Stimulated activated CD4-positive, alpha-beta T cell treated with anti-CD3 and anti-CD28 coated beads, Interleukin-4, amount 100 ng/mL, for 4 hours (primary cell): ENCODE results near the gene NCF2.

Experiments
- DNase-seq, 2 experiments: peaks; one replicate each; pipeline ENCODE4 v3.0.0-alpha.2; 2020

Gene NCF2

DNA sequence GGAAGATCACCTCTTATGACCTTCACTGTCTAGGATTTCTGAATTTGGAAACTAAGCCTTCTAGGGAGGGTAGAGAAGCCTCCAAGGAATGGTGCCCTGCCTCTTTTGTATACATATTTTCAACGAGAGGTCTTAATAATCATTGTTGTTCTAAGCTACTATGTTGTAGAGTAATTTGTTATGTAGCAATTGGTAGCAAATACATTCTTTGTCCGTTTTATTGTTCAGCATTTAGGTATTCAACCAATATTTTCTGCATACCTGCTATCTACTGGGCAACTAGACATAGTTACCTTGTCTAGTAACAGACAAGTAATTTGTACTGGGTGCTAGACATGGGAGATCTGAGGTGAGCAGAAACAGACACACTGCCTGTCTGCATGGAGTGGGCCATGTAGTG is 20.8 kb upstream of the NCF2 start:
- no peak for DNase-seq

DNA sequence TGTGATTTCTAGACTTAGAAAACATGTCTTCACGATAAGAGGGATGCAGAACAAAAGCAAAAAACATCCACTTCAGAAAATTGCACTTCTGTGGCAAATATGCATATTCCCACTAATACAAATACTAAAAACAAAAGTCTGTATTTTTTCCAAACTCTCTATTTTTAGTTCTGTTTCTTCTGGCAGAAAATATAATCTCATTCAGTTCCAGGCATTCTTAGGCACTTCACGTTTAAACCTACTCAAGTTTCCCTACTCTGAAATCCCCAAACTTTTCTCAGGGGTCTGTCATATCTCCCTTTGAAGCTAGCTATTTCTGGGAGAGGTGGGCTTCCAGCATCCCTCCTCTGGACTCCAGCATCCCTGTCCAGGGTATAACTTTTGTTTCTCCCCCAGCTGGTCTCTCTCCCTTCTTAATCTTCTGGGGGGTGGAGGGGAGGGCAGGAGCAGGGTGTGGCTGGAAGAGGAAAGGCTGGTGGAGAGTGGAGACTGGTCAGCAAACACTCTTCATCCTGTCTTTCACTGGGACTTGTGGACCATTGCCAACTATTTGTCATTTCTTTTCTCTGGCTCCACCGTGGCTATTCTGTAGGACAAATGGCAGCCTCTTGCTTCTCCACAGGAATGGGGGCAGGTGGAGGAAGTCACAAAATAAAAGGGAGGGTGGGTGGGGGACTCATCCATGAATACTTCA is 19.6 kb upstream of the NCF2 start:
- DNase-seq = no peak

DNA sequence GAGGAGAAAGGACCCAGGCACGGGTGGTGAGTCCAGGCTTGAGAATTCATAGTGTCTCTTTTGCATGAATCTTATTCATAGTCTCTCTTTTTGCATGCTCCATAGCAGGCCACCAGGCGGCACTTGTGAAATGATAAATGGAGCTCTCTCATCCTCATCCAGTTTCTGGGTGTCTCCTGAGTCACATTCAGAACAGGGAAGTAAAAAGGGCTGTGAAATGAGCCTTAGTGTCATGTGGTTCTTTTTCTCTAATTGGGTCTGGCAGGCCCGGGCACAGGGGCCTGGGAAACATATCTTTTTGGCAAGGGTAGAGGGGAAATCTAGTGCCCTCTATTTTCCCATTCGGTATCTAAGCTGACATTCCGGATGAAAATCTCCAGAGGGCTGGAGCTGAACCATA is 19.1 kb upstream of the NCF2 start:
- DNase-seq = no peak

DNA sequence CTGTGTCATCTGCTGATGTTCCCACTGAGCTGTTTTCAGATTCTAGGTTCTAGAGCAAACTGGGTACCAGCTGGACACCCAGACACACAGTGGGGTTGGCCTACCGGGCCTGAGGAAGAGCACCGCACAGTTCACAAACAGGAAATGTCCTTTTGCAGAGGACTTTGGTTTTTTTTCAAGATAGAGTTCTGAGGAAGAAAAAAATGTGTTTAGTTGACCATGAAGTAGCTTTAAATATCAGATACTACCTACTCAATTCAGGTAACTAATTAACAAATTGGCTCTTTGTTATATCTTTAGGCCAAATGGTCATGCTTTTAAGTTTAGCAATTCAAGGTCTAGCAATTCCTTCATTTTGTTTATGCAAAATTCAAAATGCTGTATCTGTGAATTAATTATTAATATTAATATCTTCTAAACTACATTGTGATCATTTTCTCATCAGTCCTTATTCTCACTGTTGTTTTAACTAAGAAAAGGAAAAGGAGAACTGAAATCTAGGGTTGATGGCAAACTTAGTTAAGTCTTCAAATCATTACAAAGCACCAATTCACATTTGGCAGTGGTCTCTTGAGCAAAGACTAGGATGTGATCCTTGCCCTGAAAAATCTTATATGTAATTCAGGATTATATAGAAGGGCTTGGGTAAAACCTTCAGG is 17.2 kb upstream of the NCF2 start:
- DNase-seq = no peak

DNA sequence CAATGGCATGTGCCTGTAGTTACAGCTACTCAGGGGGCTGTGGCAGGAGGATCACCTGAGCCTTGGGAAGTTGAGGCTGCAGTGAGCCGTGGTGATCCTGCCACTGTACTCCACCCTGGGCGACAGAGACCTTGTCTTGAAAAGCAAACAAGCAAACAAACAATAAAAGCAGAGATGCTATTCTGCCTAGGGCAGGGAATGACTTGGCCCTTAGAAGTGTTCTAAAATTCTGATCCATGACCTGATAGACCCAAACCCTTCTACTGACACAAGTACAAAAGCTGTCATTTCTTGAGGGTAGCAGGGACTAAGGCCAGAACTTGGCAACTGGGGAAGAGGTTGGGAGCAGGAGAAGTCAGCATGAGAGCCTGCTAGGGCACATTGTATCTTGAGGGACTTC is 15.6 kb upstream of the NCF2 start:
- no peak for DNase-seq

DNA sequence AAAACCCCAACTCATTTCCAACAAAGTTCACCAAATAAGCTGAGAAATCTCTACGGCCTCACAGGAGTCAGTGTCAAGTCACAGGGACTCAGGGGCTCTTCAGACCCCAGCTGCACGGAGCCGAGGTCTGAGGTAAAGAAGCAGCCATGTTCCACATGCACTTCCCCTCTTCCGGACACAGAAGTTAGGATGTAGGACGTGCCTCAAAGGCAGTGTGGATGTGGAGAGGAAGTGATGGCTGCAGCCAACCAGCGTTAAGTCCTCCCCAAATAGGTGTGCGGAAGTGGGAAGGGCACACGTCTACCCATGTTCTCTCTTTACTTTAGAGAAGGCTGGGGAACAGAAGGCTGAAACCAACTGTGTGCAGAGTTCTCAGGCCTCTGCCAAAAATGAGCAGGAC is 14.6 kb upstream of the NCF2 start:
- no peak for DNase-seq

DNA sequence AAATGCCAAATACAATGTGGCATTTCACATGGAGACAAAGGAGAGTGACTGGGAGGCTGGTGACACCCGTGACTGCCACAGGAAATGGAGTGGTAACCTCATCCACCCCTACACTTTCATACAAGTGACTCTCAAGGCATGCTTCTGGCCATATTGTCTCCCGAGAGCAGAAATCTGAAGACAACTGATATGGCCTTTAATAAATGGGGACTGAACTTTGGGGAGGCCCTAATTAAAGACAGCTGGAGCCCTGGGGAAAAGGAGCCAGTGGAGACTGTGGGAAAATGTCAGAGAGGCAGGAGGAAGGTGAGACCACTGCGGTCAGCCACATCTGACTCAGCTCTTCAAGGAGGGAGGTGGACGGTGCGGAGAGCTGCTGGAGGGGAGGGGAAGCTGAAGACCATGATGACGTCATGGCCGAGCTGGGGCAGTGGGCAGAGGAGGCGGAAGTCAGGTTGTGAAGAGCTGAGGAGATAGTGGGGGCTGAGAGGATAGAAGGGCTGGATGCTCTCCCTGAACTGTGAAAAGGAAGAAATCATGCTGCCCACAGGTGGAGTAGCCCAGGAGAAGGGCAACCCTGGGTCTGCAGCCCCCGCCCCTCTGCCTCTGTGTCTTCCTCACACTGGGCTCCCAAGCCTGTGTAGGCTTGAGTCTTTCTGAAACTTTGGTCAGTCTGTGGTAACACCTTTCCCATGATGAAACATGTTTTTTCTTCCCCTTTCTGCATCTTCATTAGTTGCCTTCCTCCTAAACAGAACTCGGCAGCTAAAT is 14.0 kb upstream of the NCF2 start:
- no peak for DNase-seq

DNA sequence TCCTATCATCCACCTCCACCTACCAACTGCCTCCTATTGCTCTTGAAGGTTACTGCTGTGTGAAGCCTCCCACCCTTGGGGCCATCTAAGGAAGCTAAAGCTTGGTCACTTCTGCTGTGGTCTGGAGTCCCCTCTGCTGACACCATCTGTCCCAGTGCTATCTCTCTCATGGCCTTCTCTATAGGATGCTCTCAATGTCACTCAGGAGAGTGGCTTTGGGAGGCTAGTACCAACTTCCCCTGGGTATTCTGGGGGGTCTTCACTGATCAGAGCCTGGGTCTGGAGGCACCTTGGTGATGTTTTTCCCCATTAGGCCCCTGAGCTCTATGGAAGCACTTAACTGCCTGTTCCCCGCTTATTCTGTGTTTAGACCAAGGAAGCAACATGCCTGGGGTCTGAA is 12.3 kb upstream of the NCF2 start:
- no peak for DNase-seq

DNA sequence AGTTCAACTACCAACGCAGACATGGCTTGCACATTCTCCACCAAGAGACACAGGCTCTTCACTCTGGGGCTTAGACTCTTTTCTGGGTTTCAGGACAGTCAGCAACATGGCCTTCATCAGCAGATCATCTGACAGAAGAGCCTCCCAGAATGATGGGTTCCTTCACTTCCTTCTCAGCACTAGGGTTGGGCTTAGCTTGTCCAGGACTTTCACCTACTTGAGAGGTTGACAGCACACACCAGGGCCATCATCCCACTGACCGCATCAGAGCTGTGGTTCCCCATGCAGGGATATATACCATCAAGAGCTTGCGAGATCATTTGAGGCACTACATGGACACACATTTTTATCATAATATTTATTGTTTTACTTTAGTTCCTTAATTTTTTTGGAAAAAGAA is 10.4 kb upstream of the NCF2 start:
- no peak for DNase-seq

DNA sequence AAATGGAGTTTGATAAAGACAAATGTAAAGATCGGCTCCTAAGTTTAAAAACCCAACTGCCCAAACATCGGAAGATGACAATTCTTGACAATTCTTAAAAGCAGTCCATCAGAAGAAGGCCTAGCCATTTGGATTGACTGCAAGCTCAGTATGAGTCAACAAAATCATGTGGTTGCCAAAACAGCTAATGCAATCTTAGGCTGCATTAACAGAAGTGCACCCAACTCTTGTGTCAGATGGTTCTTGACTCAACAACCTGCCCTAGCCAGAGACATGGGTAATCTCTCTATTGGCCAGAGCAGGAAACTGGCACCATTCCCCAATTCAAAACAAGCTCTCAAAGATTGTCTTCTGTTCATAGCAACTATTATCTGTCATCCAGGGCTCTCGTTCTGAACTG is 9.9 kb upstream of the NCF2 start:
- no peak for DNase-seq

DNA sequence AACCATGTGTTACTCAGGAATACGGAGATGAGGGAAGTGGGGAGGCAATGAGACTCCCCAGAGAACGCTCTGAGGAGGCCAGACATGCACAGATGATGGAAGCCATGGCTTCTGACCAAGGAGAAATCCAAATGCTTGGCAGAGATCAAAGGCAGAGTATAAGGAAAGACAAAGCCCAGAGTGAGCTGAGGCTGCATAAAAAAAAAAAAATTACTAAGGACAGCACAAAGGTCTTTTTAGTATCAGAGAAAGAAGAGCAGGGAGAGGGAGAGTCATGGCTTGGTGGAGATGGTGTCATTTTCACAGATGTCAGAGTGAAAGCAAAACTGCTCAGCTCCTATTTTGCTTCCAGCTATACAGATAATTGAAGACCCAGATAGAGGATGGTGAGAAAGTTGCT is 8.1 kb upstream of the NCF2 start:
- DNase-seq = no peak

DNA sequence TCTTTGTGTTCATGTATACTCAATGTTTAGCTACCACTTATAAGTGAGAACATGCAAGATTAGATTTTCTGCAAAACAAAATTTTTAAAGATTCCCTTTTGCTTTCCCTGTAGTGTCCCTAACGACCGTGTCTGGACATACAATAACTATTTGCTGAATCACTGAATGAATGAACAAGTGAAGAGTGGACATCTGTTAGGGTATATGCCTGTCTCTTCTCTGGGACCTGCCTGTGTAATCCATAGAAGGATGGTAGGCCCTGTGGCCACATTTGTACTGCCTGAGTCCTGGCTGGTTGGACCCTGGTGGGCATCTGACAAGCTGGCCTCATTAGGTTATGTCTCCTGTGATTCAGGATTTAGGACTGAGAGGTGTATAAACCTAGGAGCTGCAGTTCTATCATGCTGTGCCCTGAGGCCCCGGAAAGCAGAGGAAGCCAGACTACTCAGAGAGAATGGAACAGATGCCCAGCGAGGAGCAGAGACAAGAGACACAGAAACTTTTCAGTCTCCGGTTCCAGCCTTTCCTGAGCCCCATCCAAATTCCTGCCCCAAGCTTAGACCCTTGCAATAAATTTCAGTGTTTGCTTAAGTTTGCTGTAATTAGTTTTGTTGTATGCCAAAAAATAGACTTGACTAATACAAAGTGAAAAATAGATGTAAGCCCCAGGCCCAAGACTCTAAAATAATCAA is 7.5 kb upstream of the NCF2 start:
- no peak for DNase-seq

DNA sequence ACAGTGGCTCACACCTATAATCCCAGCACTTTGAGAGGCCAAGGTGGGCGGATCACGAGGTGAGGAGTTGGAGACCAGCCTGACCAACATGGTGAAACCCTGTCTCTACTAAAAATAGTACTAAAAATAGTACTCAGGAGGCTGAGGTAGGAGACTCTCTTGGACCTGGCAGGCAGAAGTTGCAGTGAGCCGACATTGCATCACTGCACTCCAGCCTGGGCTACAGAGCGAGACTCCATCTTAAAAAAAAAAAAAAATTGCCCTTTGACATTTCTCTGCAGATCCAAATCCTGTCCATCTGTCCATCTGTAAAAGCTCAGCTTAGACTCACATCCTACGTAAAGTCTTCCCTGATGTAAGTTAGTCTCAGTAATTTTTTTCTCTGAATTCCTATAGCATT is 6.2 kb upstream of the NCF2 start:
- DNase-seq = no peak

DNA sequence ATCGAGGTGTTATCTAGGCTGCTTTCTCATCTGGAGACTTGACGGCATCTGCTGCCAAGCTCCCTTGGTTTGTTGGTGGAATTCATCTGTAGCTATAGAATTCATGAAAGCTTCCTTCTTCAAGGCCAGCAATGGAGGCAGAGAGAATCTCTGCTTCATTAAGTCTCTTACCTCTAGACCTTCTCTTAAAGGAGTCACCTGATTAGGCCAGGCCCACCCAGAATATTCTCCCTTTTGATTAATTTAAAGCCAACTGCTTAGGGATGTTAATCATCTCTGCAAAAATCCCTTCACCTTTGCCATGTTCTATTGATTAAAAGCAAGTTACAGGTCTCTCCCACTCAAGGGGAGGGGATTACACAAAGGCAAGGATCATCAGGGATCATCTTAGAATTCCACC is 5.3 kb upstream of the NCF2 start:
- DNase-seq = no peak

DNA sequence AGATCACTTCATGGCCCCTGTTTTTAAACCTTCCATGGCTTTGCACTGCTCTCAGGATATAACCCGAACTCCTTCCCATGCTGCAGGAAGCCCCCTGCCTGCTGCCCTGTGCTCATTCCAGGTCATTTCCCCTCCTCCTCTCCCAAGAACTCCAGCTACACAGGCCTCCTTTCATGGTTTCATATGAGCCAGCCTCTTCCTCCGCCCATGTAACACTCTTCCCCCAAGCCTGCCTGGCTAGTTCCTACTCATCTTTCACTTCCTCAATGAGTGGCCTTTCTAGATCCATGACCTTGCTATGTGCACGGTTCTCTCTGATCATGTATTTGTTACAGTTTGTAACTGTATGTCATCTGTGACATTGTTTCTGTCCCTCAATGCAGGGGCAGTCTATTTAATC is 3.1 kb upstream of the NCF2 start:
- DNase-seq = no peak

DNA sequence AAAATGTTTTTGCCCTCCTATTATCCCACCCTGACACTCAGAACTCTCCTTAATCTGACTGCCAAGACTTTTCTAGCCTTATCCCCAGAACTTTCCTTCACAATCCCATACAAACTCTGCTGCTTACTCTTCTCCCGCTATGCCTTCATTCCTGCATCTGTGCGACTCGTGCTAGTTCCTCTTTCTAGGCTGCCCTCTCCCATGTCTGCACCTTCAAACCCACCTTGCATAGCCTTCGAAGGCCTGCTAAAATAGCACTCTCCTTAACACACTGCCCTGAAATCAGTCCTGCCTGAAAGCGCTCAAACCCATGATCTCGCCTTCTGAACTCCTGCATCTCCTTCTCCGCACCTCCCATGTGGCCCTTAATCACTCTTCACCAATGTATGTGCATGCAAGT is 2.5 kb upstream of the NCF2 start:
- DNase-seq = no peak

DNA sequence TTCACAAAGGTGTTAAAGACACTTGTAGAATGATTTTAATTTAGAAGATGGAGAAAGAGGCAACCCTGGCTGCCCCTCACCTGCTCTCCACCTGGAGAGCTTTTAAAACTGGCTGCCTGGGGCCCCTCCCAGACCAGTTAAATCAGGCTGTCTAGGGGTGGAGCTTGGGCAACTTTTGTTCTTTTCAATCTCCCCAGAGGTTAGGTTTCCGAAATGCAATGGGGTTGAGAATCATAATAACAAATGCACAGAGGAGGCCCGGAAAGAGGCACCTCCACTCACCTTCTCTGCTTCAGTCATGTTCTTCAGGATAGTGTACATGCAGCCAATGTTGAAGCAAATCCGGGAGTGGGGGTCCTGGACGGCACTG is 400 bp downstream of the NCF2 start:
- DNase-seq = no peak

DNA sequence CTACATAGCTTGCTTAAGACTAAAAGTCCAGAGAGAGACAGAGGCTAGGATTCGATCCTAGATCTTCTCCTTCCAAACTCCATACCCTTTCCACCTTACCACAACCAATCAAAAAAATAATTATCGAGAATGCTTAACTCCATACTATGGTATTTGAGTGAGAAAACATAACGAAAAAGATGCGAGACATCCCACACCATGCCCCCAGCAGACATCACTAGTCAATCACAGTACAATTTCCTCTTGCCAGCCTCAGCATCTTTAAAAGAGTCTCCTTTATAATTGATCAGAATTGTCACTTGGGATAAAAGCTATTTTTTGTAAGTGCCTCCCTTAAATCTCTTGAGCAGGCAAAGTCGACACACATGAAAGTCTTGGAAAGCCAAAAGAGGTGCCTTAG is 875 bp downstream of the NCF2 start:
- no peak for DNase-seq

DNA sequence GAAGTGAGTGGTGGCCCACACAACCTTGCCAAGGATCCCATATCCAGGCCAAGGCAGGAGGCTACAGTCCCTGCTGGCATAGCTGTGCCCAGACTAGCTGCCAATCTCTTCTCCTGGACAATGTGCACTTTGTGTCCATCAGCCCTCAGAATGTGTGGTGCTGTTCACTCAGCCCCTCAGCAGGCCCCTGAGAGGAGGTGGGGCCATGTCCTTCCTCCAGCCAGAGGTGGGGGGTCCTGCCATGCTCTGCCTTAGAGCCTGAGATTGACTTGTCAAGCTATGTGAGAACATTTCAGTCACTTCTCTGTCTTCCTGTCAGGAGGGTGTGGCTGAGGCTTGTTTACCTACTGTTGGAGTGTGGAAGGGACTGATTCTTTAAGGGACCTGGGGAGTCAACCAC is 1.4 kb downstream of the NCF2 start:
- no peak for DNase-seq

DNA sequence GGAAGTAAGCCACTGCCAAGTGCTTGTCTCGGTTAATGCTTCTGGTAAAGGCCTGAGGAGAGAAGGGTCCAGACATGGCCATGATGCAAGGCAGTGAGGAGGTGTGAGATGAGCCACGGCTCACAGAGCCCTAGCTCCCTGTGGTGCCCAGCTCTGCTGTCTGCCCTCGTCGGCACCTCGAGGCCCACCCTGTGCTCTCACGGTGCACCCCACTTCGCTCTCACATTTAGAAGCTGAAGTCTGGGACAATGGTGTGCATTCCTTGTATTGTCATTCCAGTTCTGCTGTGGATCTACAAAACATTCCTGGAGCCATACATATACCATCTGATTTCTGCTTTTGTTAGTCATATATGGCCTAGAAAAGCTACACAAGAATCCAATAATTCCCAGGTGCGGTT is 3.3 kb downstream of the NCF2 start:
- DNase-seq = no peak

DNA sequence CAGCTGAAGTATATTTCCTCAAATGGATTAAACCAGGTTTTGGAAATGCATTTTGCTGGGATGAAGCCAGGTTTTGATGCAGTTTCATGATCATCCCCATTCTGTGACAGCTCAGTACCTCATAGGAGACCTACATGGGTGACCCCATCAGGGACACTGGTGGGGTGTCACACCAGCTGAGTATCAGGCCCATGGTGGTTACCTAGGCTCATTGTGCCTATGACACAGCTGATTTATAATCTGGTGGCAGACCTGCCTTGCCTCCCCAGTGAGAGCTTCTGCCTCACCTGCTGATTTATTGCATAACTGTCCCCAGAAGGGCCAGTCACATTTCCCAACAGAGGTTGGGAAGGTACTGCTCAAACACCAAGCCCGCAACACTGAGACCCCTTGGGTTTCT is 3.8 kb downstream of the NCF2 start:
- DNase-seq = no peak

DNA sequence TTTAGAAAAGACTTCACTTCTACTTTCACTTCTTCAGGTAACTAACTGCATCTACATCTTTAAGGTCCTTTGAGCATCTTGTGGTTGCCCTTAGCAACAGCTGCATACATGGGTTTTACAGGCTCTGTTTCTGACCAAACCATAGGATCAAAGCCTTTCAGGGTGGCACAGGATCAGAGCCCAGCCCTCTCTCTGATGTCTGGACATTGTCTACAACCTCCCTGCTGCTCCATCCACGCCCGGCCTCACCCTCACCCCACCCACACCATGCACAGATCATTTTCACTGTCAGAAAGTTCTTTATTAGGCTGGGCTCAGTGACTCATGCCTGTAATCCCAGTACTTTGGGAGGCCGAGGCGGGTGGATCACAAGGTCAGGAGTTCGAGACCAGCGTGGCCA is 5.2 kb downstream of the NCF2 start:
- no peak for DNase-seq

DNA sequence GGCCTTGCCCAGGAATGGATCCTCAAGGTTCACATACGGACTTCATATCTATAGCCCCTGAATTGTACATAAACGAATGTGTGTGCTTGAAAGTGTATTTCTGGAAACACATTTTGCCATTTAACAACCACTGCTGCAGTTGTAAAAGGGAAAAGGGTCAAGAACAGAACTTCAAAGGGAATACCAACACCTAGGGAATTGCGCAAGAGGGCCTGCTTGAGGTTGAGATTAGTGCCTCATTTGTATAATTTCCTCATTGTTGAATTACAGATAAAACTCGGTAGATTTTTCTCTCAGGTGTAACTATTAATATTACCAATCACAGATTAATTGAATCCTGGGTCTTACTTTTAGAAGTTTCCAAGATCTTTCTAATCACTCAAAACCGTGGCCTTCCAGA is 6.1 kb downstream of the NCF2 start:
- no peak for DNase-seq

DNA sequence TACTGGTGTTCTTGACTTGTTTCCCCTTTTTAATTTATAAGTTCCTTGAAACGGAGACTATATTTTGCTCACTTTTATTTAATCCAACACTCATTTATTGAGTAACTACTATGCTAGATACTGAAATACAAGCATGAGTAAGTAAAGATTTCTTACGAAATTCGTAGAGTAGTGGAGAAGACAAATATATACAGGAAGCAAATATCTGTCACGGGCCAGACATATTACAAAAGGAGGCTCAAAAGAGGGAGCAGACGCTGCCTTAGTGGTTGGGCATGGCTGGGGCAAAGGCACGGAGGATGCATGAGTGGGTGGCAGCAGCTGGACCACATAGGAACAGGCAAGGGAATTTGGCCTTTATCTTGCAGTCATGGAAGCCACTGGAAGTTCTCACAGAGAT is 6.8 kb downstream of the NCF2 start:
- DNase-seq = no peak
